T-cell (primary cell): Measurements from ENCODE around the gene GPR162. TPM values are rescaled to one million over a fixed set of nuclear protein-coding genes. Genes with fewer than 3 reads are reported as not detected.

ENCODE experiments used
- ATAC-seq, 4 experiments: fragments of 200-7000 bp in 3 of 4; fragments of 150-1000 bp in 1 of 4; cut with Tn5 transposase; replicated peaks in 1 of 4; 1 replicate in 3 of 4; 2 replicates in 1 of 4; pipeline ENCODE4 v1.10.0; 2021; ENCODE audit warnings: moderate library complexity in 3 of 4, mild to moderate bottlenecking in 2 of 4, moderate number of reproducible peaks in 1 of 4
- CTCF ChIA-PET, 2 donors: fragments of 300-600 bp; sonication (Branson Sonifier 250); formaldehyde crosslinking; loops; one replicate each; lab custom pipeline; 2022; ENCODE audit warnings: antibody characterized with exemption in 2 of 2; lab: Charles Lee
- POLR2A ChIA-PET, 2 donors: fragments of 300-600 bp; sonication (Branson Sonifier 250); formaldehyde crosslinking; loops; one replicate each; lab custom pipeline; 2022; ENCODE audit warnings: antibody characterized with exemption in 2 of 2; lab: Charles Lee
- DNase-seq, 35 experiments: peaks; one replicate each; pipeline versions ENCODE4 v3.0.0 to v3.0.0-alpha.2; 2013 to 2023
- H3K27ac ChIP-seq: one replicate; pipeline ENCODE4 v1.5.1; 2013; ENCODE audit warnings: low read length
- H3K27me3 ChIP-seq, 2 experiments: replicated peaks in 1 of 2; 1 replicate in 1 of 2; 2 replicates in 1 of 2; pipeline versions ENCODE4 v1.6.1 to v1.7.0; 2013; ENCODE audit warnings: low read length in 1 of 2, mixed read lengths in 1 of 2; ENCODE audit not compliant: control insufficient read depth in 2 of 2, insufficient read depth in 2 of 2; ENCODE audit errors: extremely low read depth in 1 of 2
- H3K36me3 ChIP-seq, 2 donors: 1 replicate in 1 of 2; 2 replicates in 1 of 2; pipeline versions ENCODE4 v1.6.1 to v1.7.0; 2013; ENCODE audit warnings: low read length in 1 of 2; ENCODE audit not compliant: control insufficient read depth in 2 of 2, insufficient read depth in 1 of 2; ENCODE audit errors: extremely low read depth in 1 of 2
- H3K4me1 ChIP-seq, 2 experiments: 1 replicate in 1 of 2; 2 replicates in 1 of 2; pipeline versions ENCODE4 v1.6.1 to v1.7.0; 2013; ENCODE audit warnings: low read length in 2 of 2, mixed read lengths in 1 of 2; ENCODE audit not compliant: insufficient read depth in 2 of 2, control insufficient read depth in 1 of 2; ENCODE audit errors: extremely low read depth in 1 of 2
- H3K4me3 ChIP-seq, 2 donors: 1 replicate in 1 of 2; 2 replicates in 1 of 2; pipeline versions ENCODE4 v1.5.1 to v1.7.0; 2013; ENCODE audit warnings: mild to moderate bottlenecking in 2 of 2, low read length in 1 of 2, moderate library complexity in 1 of 2; ENCODE audit not compliant: control insufficient read depth in 1 of 2; ENCODE audit errors: extremely low read depth in 1 of 2
- H3K9me3 ChIP-seq: 2 replicates; pipeline ENCODE4 v1.7.0; 2013
- H3K27ac Mint-ChIP-seq, 2 donors: one replicate each; pipeline ENCODE4 v1.8.0; 2020 to 2021; ENCODE audit warnings: mild to moderate bottlenecking in 2 of 2, mixed read lengths in 2 of 2
- H3K27me3 Mint-ChIP-seq, 2 donors: one replicate each; pipeline ENCODE4 v1.8.0; 2021 to 2022; ENCODE audit warnings: mixed read lengths in 2 of 2
- H3K36me3 Mint-ChIP-seq: one replicate; pipeline ENCODE4 v1.8.0; 2021; ENCODE audit warnings: mixed read lengths
- H3K4me1 Mint-ChIP-seq, 3 donors: one replicate each; pipeline ENCODE4 v1.8.0; 2020 to 2022; ENCODE audit warnings: mixed read lengths in 3 of 3, mild to moderate bottlenecking in 1 of 3
- H3K4me3 Mint-ChIP-seq, 3 donors: one replicate each; pipeline ENCODE4 v1.8.0; 2020 to 2022; ENCODE audit warnings: mild to moderate bottlenecking in 3 of 3, mixed read lengths in 3 of 3, moderate library complexity in 3 of 3
- H3K9me3 Mint-ChIP-seq, 3 donors: one replicate each; pipeline ENCODE4 v1.8.0; 2020 to 2022; ENCODE audit warnings: mixed read lengths in 3 of 3
- WGBS: methylation state at CpG from one replicate; pipeline ENCODE4 v1.1.5; 2013; ENCODE audit warnings: missing lambda C conversion rate; ENCODE audit not compliant: insufficient coverage; 5-methylcytosine and 5-hydroxymethylcytosine counted together
- total RNA-seq, 35 experiments: library from RNA in 6 of 35; stranded (reverse) in 6 of 35; fragments of 120-200 nt in 1 of 35; gene quantifications; one replicate each; pipeline versions ENCODE4 v1.2.1 to v1.2.4 and lab custom pipeline; 2013 to 2026

Gene GPR162
- total RNA-seq, 5 donors from 2014 or later (not counting 1 experiment from before 2014, with no cell fraction given): 0.13 to 0.46 TPM; not detected in 3

DNA sequence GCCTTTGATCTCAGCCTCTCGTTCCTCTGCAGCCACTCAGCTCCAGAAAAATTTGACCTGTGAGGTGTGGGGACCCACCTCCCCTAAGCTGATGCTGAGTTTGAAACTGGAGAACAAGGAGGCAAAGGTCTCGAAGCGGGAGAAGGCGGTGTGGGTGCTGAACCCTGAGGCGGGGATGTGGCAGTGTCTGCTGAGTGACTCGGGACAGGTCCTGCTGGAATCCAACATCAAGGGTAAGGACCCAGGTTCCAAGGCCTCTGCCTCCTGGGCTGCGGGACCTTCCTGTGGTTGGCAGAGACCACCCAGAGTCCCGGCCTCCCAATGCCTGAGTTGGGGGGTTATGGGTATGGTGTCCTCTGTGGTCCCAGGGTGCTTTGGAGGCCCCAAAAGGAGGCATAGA is 4.5 kb upstream of the GPR162 start:
- Mint-ChIP-seq H3K27ac (no peak overlapping the region), H3K9me3 (no peaks in the 10 kb centered on the region), H3K4me3 (no peak overlapping the region), H3K27me3 (peaks cover 0 to 7% of the 10 kb centered on the region in 2 donors), H3K36me3 (peaks cover 23% of the 10 kb centered on the region), H3K4me1 (peaks cover 10 to 22% (median 15%) of the 10 kb centered on the region in 3 donors)
- no peak overlapping the region for H3K4me3 ChIP-seq
- no peak overlapping the region for H3K27ac ChIP-seq
- H3K4me1 ChIP-seq: peaks cover 3 to 18% of the 10 kb centered on the region in 2 experiments
- WGBS: 94% methylated on average over 8 of the region's 8 CpGs
- DNase-seq (no peak), ATAC-seq (no peak)
- ChIA-PET CTCF (interaction anchor here in 1 of 2 donors (1.1 kb wide), 1 partner anchor 11 kb away, joined by 3 read pairs; no protein-coding TSS in a partner anchor), POLR2A (no interaction called here)
- H3K36me3 ChIP-seq: peaks cover 10 to 47% of the 10 kb centered on the region in 2 donors
- peaks cover 0 to 16% of the 10 kb centered on the region in 2 experiments for H3K27me3 ChIP-seq
- H3K9me3 ChIP-seq: no peaks in the 10 kb centered on the region

DNA sequence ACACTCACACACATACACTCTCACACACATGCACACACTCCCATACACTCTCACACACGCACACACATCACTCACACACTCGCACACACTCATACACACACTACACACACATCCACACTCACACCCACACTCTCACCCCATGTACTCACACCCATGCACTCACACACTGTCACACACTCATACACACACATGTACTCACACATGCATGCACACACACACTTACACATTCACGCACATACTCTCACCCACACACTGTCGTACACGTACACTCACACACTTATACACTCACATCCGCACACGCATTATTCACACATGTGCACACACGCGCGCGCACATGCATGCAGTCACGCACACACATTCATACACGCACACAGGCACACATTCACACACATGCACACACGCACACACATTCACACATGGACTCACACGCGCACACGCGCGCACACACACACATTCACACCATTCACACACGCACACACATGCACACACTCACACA is 3.9 kb upstream of the GPR162 start:
- Histone ChIP-seq H3K4me3 (no peak overlapping the region), H3K36me3 (peaks cover 10 to 47% of the 10 kb centered on the region in 2 donors), H3K4me1 (peaks cover 3 to 19% of the 10 kb centered on the region in 2 experiments), H3K27ac (no peak overlapping the region), H3K27me3 (peaks cover 0 to 21% of the 10 kb centered on the region in 2 experiments), H3K9me3 (no peaks in the 10 kb centered on the region)
- WGBS: 83% methylated on average over 16 of the region's 20 CpGs
- H3K27me3 Mint-ChIP-seq: peaks cover under 1 to 8% of the 10 kb centered on the region in 2 donors
- DNase-seq: no peak
- CTCF ChIA-PET: interaction anchor here in 1 of 2 donors (0.5 kb wide), 1 partner anchor 91 kb away, joined by 3 read pairs; no protein-coding TSS in a partner anchor
- POLR2A ChIA-PET: no interaction called here
- H3K9me3 Mint-ChIP-seq: no peaks in the 10 kb centered on the region
- H3K4me1 Mint-ChIP-seq: peaks cover 12 to 27% (median 16%) of the 10 kb centered on the region in 3 donors
- no peak overlapping the region for H3K4me3 Mint-ChIP-seq
- peaks cover 23% of the 10 kb centered on the region for H3K36me3 Mint-ChIP-seq
- ATAC-seq: no peak
- H3K27ac Mint-ChIP-seq: no peak overlapping the region

DNA sequence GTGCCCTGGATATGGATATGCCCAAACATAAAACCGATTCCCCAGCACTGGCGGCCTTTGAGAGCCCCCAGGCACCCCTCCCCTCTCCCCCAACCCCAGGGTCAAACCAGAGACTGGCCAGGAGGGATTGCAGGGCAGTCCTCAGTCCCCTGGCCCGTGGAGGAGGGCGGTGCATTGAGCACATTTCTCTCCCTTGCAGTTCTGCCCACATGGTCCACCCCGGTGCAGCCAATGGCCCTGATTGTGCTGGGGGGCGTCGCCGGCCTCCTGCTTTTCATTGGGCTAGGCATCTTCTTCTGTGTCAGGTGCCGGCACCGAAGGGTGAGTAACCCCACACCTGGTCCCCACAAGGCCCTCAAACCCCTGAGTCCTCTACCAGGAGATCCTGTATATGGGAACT is 3.4 kb upstream of the GPR162 start:
- Mint-ChIP-seq H3K27me3 (peaks cover 4 to 14% of the 10 kb centered on the region in 2 donors), H3K4me1 (peaks cover 12 to 30% (median 16%) of the 10 kb centered on the region in 3 donors), H3K9me3 (no peaks in the 10 kb centered on the region), H3K4me3 (no peak overlapping the region), H3K27ac (no peak overlapping the region), H3K36me3 (peaks cover 23% of the 10 kb centered on the region)
- Histone ChIP-seq H3K4me3 (no peak overlapping the region), H3K27ac (no peak overlapping the region), H3K9me3 (no peaks in the 10 kb centered on the region), H3K27me3 (peaks cover 0 to 24% of the 10 kb centered on the region in 2 experiments), H3K36me3 (peaks cover 10 to 47% of the 10 kb centered on the region in 2 donors), H3K4me1 (peaks cover 3 to 19% of the 10 kb centered on the region in 2 experiments)
- CTCF ChIA-PET: interaction anchor here in 1 of 2 donors (0.5 kb wide), 1 partner anchor 92 kb away, joined by 3 read pairs; no protein-coding TSS in a partner anchor
- DNase-seq (no peak), ATAC-seq (no peak)
- WGBS: 90% methylated on average over 10 of the region's 10 CpGs
- POLR2A ChIA-PET: no interaction called here

DNA sequence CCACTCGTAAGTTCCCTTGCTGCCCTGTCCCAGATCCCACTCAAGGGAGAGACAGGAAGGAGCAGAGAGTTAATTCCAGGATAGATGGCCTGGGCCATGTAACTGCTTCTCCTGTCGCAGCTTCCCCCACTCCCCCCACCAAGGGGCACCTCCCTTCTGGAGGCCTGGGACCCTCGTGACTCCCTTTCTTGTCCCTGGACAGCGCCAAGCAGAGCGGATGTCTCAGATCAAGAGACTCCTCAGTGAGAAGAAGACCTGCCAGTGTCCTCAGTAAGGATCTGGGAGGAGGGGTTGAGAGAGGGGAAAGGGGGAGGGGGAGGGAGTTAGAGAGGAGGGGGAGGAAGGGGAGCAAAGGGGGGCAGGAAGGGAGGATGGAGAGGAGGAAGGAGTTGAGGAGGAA is 3.0 kb upstream of the GPR162 start:
- Histone ChIP-seq H3K9me3 (no peaks in the 10 kb centered on the region), H3K36me3 (peaks cover 10 to 47% of the 10 kb centered on the region in 2 donors), H3K27me3 (peaks cover 0 to 28% of the 10 kb centered on the region in 2 experiments), H3K4me1 (peaks cover 3 to 19% of the 10 kb centered on the region in 2 experiments), H3K27ac (no peak overlapping the region), H3K4me3 (no peak overlapping the region)
- H3K36me3 Mint-ChIP-seq: peaks cover 23% of the 10 kb centered on the region
- no peaks in the 10 kb centered on the region for H3K9me3 Mint-ChIP-seq
- WGBS: 93% methylated on average over 3 of the region's 5 CpGs
- H3K4me1 Mint-ChIP-seq: peaks cover 12 to 30% (median 16%) of the 10 kb centered on the region in 3 donors
- H3K27ac Mint-ChIP-seq: no peak overlapping the region
- DNase-seq: no peak
- peaks cover 4 to 16% of the 10 kb centered on the region in 2 donors for H3K27me3 Mint-ChIP-seq
- no peak overlapping the region for H3K4me3 Mint-ChIP-seq
- CTCF ChIA-PET: interaction anchor here in 1 of 2 donors (0.6 kb wide), 1 partner anchor 48 kb away, joined by 5 read pairs; no protein-coding TSS in a partner anchor
- POLR2A ChIA-PET: interaction anchor here in 1 of 2 donors (0.7 kb wide), 1 partner anchor 10 kb away, joined by 6 read pairs; no protein-coding TSS in a partner anchor
- ATAC-seq: no peak

DNA sequence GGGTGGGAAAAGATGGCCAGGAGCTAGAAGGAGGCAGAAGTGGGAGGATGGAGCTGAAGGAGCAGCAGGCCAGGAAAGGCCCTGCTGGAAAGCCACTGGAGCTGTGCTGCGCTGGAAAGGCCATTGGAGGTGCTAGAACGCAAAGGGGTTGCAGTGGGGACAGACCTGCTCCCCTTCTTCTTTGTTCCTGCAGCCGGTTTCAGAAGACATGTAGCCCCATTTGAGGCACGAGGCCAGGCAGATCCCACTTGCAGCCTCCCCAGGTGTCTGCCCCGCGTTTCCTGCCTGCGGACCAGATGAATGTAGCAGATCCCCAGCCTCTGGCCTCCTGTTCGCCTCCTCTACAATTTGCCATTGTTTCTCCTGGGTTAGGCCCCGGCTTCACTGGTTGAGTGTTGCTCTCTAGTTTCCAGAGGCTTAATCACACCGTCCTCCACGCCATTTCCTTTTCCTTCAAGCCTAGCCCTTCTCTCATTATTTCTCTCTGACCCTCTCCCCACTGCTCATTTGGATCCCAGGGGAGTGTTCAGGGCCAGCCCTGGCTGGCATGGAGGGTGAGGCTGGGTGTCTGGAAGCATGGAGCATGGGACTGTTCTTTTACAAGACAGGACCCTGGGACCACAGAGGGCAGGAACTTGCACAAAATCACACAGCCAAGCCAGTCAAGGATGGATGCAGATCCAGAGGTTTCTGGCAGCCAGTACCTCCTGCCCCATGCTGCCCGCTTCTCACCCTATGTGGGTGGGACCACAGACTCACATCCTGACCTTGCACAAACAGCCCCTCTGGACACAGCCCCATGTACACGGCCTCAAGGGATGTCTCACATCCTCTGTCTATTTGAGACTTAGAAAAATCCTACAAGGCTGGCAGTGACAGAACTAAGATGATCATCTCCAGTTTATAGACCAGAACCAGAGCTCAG is 2.3 kb upstream of the GPR162 start:
- 87% methylated on average over 11 of the region's 13 CpGs for WGBS
- POLR2A ChIA-PET: interaction anchor here in 1 of 2 donors (0.7 kb wide), 1 partner anchor 11 kb away, joined by 6 read pairs; no protein-coding TSS in a partner anchor
- H3K36me3 ChIP-seq: peaks cover 10 to 43% of the 10 kb centered on the region in 2 donors
- no peaks in the 10 kb centered on the region for H3K9me3 ChIP-seq
- Mint-ChIP-seq H3K36me3 (peaks cover 19% of the 10 kb centered on the region), H3K27ac (peak overlapping the region in 1 of 2 donors; percentile 45), H3K4me1 (peaks cover 12 to 30% (median 16%) of the 10 kb centered on the region in 3 donors), H3K4me3 (no peak overlapping the region), H3K9me3 (no peaks in the 10 kb centered on the region), H3K27me3 (peaks cover 4 to 18% of the 10 kb centered on the region in 2 donors)
- H3K4me1 ChIP-seq: peaks cover 3 to 19% of the 10 kb centered on the region in 2 experiments
- no peak for DNase-seq
- no peak overlapping the region for H3K27ac ChIP-seq
- CTCF ChIA-PET: interaction anchor here in 1 of 2 donors (0.6 kb wide), 1 partner anchor 47 kb away, joined by 5 read pairs; no protein-coding TSS in a partner anchor
- peaks cover 0 to 35% of the 10 kb centered on the region in 2 experiments for H3K27me3 ChIP-seq
- H3K4me3 ChIP-seq: no peak overlapping the region
- no peak for ATAC-seq

DNA sequence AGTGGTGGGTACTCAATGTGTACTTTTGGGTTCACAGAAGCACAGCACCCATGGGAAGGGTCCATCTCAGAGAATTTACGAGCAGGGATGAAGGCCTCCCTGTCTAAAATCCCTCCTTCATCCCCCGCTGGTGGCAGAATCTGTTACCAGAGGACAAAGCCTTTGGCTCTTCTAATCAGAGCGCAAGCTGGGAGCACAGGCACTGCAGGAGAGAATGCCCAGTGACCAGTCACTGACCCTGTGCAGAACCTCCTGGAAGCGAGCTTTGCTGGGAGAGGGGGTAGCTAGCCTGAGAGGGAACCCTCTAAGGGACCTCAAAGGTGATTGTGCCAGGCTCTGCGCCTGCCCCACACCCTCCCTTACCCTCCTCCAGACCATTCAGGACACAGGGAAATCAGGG is 1.5 kb upstream of the GPR162 start:
- Mint-ChIP-seq H3K36me3 (peaks cover 19% of the 10 kb centered on the region), H3K27ac (no peak overlapping the region), H3K27me3 (peaks cover 8 to 24% of the 10 kb centered on the region in 2 donors), H3K9me3 (no peaks in the 10 kb centered on the region), H3K4me3 (peak overlapping the region in 1 of 3 donors; percentile 74), H3K4me1 (peaks cover 12 to 30% (median 16%) of the 10 kb centered on the region in 3 donors)
- POLR2A ChIA-PET: no interaction called here
- peaks cover 3 to 19% of the 10 kb centered on the region in 2 experiments for H3K4me1 ChIP-seq
- H3K27ac ChIP-seq: no peak overlapping the region
- no peak overlapping the region for H3K4me3 ChIP-seq
- H3K36me3 ChIP-seq: peaks cover 4 to 35% of the 10 kb centered on the region in 2 donors
- DNase-seq (no peak), ATAC-seq (no peak)
- H3K9me3 ChIP-seq: no peaks in the 10 kb centered on the region
- CTCF ChIA-PET: interaction anchor here in 1 of 2 donors (0.6 kb wide), 1 partner anchor 66 kb away, joined by 3 read pairs; no protein-coding TSS in a partner anchor
- peaks cover 0 to 43% of the 10 kb centered on the region in 2 experiments for H3K27me3 ChIP-seq
- 100% methylated on average over 3 of the region's 5 CpGs for WGBS
